GM21786 (cell line): ENCODE results near the gene SSTR5.
"Not testable (repeated sequence)": the region's sequence is repeated elsewhere in the genome, so short reads cannot be mapped to it uniquely, and the experiment has no call there.

Experiments
- ATAC-seq: cut with Tn5 transposase; IDR thresholded peaks from one replicate; pipeline ENCODE4 v1.9.1; 2021; ENCODE audit not compliant: unreplicated experiment

SSTR5 gene

DNA sequence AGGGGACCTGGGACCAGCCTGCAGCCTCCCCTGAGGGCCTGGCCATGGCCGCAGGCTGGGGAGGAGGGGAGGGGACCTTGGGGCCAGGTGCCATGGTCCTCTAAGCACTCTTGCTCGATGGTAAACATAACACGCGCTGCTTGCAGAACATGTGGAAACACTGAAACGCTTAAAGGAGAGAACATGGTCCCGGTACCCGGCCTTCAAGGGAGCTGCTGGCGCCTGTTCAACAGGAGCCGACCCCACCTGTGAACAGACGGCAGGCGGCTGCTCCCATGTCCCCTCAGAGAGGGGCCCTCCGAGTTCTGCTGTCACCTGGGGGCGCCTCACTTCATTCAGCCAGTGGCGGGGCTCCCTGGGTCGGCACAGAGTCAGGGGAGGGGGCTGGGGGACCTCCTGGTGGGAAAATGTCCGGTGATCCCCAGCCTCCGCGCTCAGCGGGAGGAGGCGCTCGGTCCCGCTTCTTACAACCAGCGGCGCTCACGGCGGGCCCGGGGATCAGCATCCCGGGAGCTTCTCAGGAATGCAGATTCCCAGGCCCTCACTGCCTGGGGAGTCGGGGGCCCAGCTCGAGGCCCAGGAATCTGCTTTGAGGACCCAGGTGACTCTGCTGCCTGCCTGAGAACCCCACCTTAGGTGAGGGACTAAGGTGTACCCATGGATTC lies 854 bp upstream of the SSTR5 start:
- no peak for ATAC-seq

DNA sequence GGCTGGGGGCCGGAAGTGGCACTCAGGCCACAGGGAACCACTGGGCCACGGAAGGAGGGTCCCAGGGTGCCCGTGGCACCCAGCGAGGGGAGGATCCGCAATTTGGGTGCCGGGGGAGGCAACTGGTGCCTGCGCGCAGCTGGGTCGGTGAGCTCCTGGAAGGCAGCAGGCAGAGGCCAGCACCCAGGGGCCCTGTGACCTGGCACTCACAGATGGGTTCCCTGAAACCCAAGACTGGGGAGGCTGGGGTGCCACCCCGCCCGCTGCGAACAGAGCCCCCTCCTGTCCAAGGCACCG lies 663 bp downstream of the SSTR5 start:
- no peak for ATAC-seq

DNA sequence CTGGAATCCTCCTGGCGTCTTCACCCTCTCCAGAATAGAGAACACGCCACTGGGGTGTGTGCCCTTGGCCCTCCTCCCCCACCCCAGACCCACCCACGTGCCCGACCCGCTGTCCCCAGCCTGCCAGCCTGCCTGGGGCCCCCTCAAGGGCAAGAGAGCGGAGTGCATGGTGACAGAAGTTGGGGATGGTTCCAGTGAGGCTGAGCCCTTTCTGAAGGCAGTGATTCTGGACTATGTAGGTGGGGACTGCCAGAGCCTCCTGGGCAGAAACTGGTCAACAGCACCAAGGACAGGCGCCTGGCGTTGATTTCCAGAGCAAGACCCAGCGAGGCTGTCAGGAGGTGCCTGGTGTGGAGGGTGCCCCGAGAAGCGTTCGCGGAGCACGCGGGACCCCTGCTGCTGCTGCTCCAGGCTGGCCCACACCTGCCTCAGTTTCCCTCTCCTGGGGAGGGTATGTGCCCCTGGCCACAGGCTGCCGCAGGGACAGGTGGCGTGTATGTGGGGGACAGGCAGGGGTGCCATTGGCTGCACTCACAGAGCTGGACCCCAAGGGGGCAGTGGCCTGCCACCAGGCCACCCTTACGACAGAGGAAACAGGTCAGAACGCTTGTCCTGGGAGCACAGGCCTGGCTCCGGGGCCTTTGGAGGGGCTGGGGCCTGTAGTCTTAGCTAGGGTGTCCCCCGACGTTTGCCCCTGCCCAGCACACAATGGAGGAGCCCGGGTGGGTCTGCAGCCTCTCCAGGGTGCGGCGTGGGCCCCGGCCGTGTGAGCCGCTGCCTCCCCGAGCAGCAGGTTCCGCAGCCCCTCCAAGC lies 1.2 kb downstream of the SSTR5 start:
- no peak for ATAC-seq

GRCh38 chr16:1074379-1074649 lies 1.8 kb downstream of the SSTR5 start:
- ATAC-seq = no peak

- ATAC-seq = no peak
Observed at GRCh38 chr16:1075546-1075945, 3.0 kb downstream of the SSTR5 start.

DNA sequence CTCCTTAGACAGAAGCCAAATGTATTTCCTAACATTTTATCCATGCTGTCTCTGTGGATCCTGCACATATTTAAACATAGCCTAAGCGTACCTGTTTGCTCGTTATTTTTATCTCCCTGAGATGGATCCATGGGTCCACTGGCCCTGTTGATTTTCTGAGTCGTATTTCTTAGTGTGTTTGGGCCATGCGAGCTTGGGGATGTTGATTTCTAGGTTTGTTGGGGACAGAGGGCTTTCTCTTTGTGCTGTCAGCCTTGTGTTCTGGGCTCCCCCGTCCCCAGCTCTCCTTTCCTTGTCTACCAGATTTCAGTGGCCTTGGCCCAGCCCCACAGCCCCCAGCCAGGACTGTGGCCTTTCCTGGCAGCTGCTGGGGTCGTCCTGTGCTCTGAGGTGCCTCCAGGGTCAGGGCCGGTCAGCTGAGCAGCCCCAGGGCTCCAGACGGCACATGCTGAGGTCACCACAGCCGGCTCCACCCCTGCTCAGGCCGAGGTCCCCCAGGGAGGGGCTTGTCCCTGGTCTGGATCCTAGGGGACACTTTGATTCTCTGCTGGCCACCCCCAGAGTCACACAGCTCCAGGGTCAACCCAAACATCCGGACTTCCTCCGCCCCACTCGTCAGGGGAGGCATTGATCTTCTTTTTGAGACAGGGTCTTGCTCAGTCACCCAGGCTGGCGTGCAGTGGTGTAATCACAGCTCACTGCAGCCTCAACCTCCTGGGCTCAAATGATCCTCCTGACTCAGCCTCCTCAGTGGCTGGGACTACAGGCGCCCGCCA lies 4.4 kb downstream of the SSTR5 start:
- no peak for ATAC-seq

DNA sequence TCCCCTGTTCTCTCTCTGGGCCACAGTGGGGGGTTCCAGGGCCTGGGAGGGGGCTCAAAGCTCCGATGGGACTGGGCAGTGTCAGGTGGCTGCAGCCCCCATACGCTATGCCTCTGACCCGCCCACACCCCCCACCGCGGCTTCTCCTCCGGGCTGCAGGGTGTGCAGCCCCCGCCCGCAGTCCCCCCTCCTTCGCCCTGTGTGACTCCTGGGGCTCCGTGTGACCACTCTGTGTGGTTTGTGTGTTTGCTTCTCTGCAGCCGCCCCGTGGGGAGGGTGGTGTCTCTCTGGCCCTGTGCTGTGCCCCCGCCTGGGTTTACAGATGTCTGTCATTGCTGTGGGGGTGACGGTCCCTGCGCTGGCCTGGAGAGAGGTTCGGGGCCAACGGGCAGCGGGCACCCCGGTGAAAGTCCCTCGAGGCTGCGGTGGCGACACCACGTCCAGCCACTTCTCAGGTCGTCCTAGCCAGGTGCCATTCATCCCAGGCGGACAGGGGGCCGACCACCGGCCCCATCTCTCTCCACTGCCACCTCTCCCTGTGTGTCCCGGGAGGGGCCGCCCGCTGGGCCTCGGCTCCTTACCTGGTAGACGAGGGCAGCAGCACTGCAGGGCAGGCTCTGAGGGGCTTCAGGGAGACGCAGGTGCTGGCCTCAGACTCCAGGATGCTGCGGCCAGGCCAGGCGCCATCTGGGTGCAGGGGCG lies 5.5 kb downstream of the SSTR5 start:
- no peak for ATAC-seq

DNA sequence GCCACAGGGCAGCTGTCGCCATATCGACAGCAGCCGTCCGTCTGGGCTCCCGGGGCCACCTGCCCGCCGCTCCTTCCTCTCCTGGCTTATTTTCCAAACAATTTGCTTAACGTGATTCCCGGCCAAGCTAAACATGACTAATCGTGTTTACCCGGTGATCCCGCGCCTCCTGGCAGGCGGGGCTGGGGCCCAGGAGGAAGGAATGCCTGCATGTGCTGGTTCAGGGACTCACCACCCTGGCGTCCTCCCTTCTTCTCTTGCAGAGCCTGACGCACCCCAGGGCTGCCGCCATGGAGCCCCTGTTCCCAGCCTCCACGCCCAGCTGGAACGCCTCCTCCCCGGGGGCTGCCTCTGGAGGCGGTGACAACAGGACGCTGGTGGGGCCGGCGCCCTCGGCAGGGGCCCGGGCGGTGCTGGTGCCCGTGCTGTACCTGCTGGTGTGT lies 6.1 kb downstream of the SSTR5 start:
- no peak for ATAC-seq

DNA sequence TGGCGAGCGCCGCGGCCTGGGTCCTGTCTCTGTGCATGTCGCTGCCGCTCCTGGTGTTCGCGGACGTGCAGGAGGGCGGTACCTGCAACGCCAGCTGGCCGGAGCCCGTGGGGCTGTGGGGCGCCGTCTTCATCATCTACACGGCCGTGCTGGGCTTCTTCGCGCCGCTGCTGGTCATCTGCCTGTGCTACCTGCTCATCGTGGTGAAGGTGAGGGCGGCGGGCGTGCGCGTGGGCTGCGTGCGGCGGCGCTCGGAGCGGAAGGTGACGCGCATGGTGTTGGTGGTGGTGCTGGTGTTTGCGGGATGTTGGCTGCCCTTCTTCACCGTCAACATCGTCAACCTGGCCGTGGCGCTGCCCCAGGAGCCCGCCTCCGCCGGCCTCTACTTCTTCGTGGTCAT lies 6.8 kb downstream of the SSTR5 start:
- no peak for ATAC-seq

DNA sequence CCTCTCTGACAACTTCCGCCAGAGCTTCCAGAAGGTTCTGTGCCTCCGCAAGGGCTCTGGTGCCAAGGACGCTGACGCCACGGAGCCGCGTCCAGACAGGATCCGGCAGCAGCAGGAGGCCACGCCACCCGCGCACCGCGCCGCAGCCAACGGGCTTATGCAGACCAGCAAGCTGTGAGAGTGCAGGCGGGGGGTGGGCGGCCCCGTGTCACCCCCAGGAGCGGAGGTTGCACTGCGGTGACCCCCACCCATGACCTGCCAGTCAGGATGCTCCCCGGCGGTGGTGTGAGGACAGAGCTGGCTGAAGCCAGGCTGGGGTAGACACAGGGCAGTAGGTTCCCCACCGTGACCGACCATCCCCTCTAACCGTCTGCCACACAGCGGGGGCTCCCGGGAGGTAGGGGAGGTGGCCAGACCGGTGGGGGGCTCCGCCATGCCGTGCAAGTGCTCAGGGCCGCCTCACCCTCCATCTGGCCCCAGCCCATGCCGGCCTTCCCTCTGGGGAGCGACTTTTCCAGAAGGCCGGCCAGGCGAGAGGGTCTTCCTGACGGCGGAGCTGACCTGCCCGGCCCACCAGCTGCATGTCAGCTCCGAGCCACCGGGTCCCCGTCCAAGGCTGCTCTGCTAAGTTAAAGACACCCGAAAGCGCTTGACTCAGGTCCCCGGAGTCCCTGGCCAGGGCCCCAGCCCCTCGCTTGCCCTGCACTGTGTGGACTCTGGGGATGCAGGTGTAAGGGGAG lies 7.4 kb downstream of the SSTR5 start:
- ATAC-seq = no peak

- ATAC-seq = no peak
Observed at GRCh38 chr16:1080801-1081733, 8.5 kb downstream of the SSTR5 start.

DNA sequence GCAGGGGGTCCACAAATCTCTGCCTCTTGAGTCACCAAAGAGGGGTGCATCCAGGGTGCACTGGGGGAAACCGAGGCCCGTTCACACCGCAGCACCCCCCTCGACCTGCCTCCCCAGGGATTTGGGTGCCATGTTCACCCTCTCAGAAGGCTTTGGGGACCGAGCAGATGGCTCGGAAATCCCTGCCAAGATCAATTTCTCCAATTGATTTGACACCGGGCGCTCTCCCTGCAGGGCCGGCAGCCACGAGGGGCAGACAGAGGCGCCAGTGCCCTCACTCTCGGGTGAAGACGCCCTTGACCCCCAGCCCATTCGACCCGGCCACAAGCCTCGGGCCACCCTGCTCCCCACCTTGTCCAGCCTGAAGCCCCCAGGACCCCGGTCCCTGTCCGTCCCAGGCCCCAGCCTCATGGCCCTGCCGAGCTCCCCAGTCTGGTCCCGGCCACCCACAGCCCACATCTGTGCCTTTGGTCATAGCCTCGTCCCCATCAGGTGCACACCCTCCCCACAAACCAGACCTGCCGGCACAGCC lies 9.3 kb downstream of the SSTR5 start:
- no peak for ATAC-seq

GRCh38 chr16:1082266-1082951 lies 9.9 kb downstream of the SSTR5 start:
- ATAC-seq = no peak

- no peak for ATAC-seq
Observed at GRCh38 chr16:1082952-1083675, 10.6 kb downstream of the SSTR5 start.

DNA sequence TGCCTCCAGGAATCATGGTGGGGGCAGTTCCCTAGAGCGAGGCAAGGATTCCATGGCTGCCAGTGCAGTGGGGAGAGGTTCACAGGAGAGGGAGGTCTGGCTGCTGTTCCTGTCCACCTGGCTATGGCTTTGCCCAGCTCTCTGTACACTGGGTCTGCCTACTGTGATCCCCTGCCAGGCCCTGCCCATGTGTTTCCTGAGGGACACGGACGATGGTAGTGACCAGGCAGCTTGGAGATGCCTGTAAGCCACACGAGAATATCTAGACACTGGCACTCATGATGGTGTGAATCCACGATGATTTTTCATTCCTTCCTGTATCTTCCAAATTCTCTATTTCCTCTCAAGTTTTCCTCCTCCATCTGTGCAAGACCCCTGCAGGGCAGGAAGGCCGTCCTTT lies 12.4 kb downstream of the SSTR5 start:
- ATAC-seq = no peak

GRCh38 chr16:1086443-1086842 lies 13.9 kb downstream of the SSTR5 start:
- not testable (repeated sequence) for ATAC-seq

DNA sequence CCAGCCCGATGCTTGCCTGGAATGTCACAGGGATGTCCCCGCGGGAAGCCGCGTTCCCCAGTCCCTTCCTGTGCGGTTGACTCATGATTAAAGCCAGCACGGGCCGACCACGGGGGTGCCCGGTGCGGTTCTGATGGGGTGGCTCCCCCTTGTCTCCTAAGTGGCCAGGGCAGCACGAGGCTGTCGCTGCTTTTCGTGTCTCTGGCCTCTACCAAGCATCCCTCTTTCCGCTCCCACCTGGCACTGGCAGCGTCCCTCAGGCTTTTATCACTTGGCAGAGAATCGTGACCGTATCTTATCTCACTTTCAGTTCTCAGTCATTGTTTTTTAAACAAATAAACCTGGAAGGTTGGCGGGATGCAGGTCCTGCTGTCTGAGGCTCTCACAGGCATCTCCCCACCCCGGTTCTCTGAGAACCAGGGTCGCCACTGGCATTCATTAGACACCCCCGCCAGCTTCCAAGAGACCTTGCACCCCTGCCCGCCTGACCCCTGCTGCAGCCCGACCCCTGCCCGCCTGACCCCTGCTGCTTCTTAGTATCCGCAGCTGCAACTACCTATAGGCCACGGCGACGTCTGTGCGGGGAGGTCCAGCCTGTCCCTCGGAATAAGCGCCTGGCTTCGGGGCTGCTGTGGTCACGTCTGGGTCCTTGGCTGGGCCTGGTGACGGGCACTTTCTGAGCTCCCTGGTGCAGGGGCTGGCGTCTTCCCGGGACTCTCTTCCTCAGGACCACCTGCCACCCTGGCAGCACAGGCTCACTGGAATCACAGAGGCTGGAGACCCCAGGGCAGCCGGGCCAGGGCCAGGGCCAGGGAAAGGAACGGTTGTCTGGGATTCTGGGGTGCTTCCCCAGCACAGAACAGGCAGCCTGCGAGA lies 16.0 kb downstream of the SSTR5 start:
- ATAC-seq = no peak
